GM19395 (cell line): Measurements from ENCODE around the gene PTPN4.

ENCODE experiments used
- ATAC-seq: cut with Tn5 transposase; IDR thresholded peaks from one replicate; pipeline ENCODE4 v1.9.1; 2021; ENCODE audit warnings: mild to moderate bottlenecking, moderate library complexity; ENCODE audit not compliant: unreplicated experiment

Gene PTPN4

GRCh38 chr2:119759451-119760236 lies at the start of gene PTPN4:
TSS of gene PTPN4 (plus strand) at chr2:119759922. CDS start at chr2:119809854, 49,932 bp downstream.
- peak; percentile 94 for ATAC-seq

GRCh38 chr2:119710281-119710680 lies 49.4 kb upstream of the PTPN4 start:
- ATAC-seq, result no peak

- ATAC-seq, result no peak
Observed at GRCh38 chr2:119711352-119711751, 48.4 kb upstream of the PTPN4 start.

- no peak for ATAC-seq
Observed at GRCh38 chr2:119712571-119712970, 47.2 kb upstream of the PTPN4 start.

- ATAC-seq, result no peak
Observed at GRCh38 chr2:119713819-119714490, 45.8 kb upstream of the PTPN4 start.

- ATAC-seq, result no peak
Observed at GRCh38 chr2:119715409-119716283, 44.1 kb upstream of the PTPN4 start.

GRCh38 chr2:119716284-119716672 lies 43.4 kb upstream of the PTPN4 start:
- ATAC-seq, result no peak

GRCh38 chr2:119718501-119719260 lies 41.0 kb upstream of the PTPN4 start:
- no peak for ATAC-seq

GRCh38 chr2:119719261-119719627 lies 40.5 kb upstream of the PTPN4 start:
- ATAC-seq, result no peak

- ATAC-seq, result no peak
Observed at GRCh38 chr2:119721043-119721442, 38.7 kb upstream of the PTPN4 start.

- no peak for ATAC-seq
Observed at GRCh38 chr2:119721462-119721861, 38.3 kb upstream of the PTPN4 start.

- ATAC-seq, result no peak
Observed at GRCh38 chr2:119721904-119722303, 37.8 kb upstream of the PTPN4 start.

GRCh38 chr2:119723186-119723585 lies 36.5 kb upstream of the PTPN4 start:
- no peak for ATAC-seq

- ATAC-seq, result no peak
Observed at GRCh38 chr2:119723784-119724467, 35.8 kb upstream of the PTPN4 start.

GRCh38 chr2:119724656-119725485 lies 34.9 kb upstream of the PTPN4 start:
- no peak for ATAC-seq

GRCh38 chr2:119727493-119727892 lies 32.2 kb upstream of the PTPN4 start:
- no peak for ATAC-seq

GRCh38 chr2:119728421-119728820 lies 31.3 kb upstream of the PTPN4 start:
- no peak for ATAC-seq

GRCh38 chr2:119730671-119731177 lies 29.0 kb upstream of the PTPN4 start:
- ATAC-seq, result no peak

- no peak for ATAC-seq
Observed at GRCh38 chr2:119731983-119732382, 27.7 kb upstream of the PTPN4 start.
